Skeletal muscle cell (primary cell): ENCODE data around the gene GALR3.
A peak's percentile ranks its signal among the peaks of the same experiment; 100 is the strongest.
"Not testable (repeated sequence)": the region's sequence is repeated elsewhere in the genome, so short reads cannot be mapped to it uniquely, and the experiment has no call there.

ENCODE experiments used
- DNase-seq: peaks from one replicate; pipeline ENCODE4 v3.0.0-alpha.2; 2010; ENCODE audit warnings: low read depth
- H3K4me3 ChIP-seq: 2 replicates; pipeline ENCODE4 v1.5.1; 2011; ENCODE audit warnings: low read depth, mild to moderate bottlenecking, control low read depth, low read length, moderate library complexity

Gene GALR3

GRCh38 chr22:37823134-37823985 lies at the start of gene GALR3:
GALR3 (plus strand) TSS chr22:37823382; CDS start chr22:37823407, 25 bp downstream.
- no peak within 1 kb of the TSS for H3K4me3 ChIP-seq
- DNase-seq = no peak

- no peak for DNase-seq
- H3K4me3 ChIP-seq = no peak overlapping the region
These were observed 48.5 kb upstream of the GALR3 start for GRCh38 chr22:37774728-37775127.

GRCh38 chr22:37775785-37776638 lies 47.2 kb upstream of the GALR3 start:
- H3K4me3 ChIP-seq = no peak overlapping the region
- peak; percentile 66 for DNase-seq

- no peak overlapping the region for H3K4me3 ChIP-seq
These were observed 46.6 kb upstream of the GALR3 start for GRCh38 chr22:37776639-37777005.

GRCh38 chr22:37777122-37777687 lies 46.0 kb upstream of the GALR3 start:
- no peak overlapping the region for H3K4me3 ChIP-seq
- no peak for DNase-seq

More at GRCh38 chr22:37776639-37777005, 46.6 kb upstream of the GALR3 start:
- DNase-seq = no peak

GRCh38 chr22:37778370-37779009 lies 44.7 kb upstream of the GALR3 start:
- DNase-seq = no peak
- no peak overlapping the region for H3K4me3 ChIP-seq

- H3K4me3 ChIP-seq = no peak overlapping the region
- DNase-seq = no peak
These were observed 41.6 kb upstream of the GALR3 start for GRCh38 chr22:37781434-37782059.

- no peak for DNase-seq
These were observed 40.6 kb upstream of the GALR3 start for GRCh38 chr22:37782340-37783168.

GRCh38 chr22:37784829-37785495 lies 38.2 kb upstream of the GALR3 start:
- H3K4me3 ChIP-seq = no peak overlapping the region
- no peak for DNase-seq

More at GRCh38 chr22:37782340-37783168, 40.6 kb upstream of the GALR3 start:
- no peak overlapping the region for H3K4me3 ChIP-seq

GRCh38 chr22:37790234-37790633 lies 32.9 kb upstream of the GALR3 start:
- H3K4me3 ChIP-seq = no peak overlapping the region
- no peak for DNase-seq

GRCh38 chr22:37792494-37792893 lies 30.7 kb upstream of the GALR3 start:
- no peak for DNase-seq
- H3K4me3 ChIP-seq = no peak overlapping the region

GRCh38 chr22:37794376-37794775 lies 28.8 kb upstream of the GALR3 start:
- DNase-seq = no peak

GRCh38 chr22:37796079-37796478 lies 27.1 kb upstream of the GALR3 start:
- H3K4me3 ChIP-seq = no peak overlapping the region
- DNase-seq = no peak

More at GRCh38 chr22:37794376-37794775, 28.8 kb upstream of the GALR3 start:
- no peak overlapping the region for H3K4me3 ChIP-seq

GRCh38 chr22:37797259-37797658 lies 25.9 kb upstream of the GALR3 start:
- not testable (repeated sequence) for DNase-seq, H3K4me3 ChIP-seq

- DNase-seq = no peak
- no peak overlapping the region for H3K4me3 ChIP-seq
These were observed 25.2 kb upstream of the GALR3 start for GRCh38 chr22:37797874-37798500.

- DNase-seq, H3K4me3 ChIP-seq: not testable (repeated sequence)
These were observed 23.2 kb upstream of the GALR3 start for GRCh38 chr22:37799979-37800378.

GRCh38 chr22:37801946-37802309 lies 21.3 kb upstream of the GALR3 start:
- no peak for DNase-seq
- peak overlapping the region; percentile 63 for H3K4me3 ChIP-seq
